BJ (cell line): ENCODE measurements around the gene JAK2. TPM values are rescaled to one million over a fixed set of nuclear protein-coding genes. Genes with fewer than 3 reads are reported as not detected.

ENCODE experiments used
- CTCF ChIA-PET: fragments of 350-600 bp; formaldehyde crosslinking; extraction: SDS; loops from one replicate; lab custom pipeline; 2021; ENCODE audit warnings: antibody characterized with exemption, inconsistent platforms; lab: Yijun Ruan, JAX
- POLR2A ChIA-PET: fragments of 300-600 bp; sonication (Branson Sonifier 250); formaldehyde crosslinking; extraction: SDS; loops from one replicate; lab custom pipeline; 2021; ENCODE audit warnings: antibody characterized with exemption; lab: Charles Lee
- DNase-seq: peaks from one replicate; pipeline ENCODE4 v3.0.0-alpha.2; 2011; ENCODE audit warnings: low read depth
- H3K27me3 ChIP-seq: 2 replicates; pipeline ENCODE4 v1.6.0; 2011; ENCODE audit warnings: low read length; ENCODE audit not compliant: control insufficient read depth, insufficient read depth
- H3K36me3 ChIP-seq: 2 replicates; pipeline ENCODE4 v1.5.1; 2011; ENCODE audit warnings: low read length; ENCODE audit not compliant: control insufficient read depth, insufficient read depth
- H3K4me3 ChIP-seq: 2 replicates; pipeline ENCODE4 v1.5.1; 2011; ENCODE audit warnings: low read depth, mild to moderate bottlenecking, control low read depth, low read length
- polyA plus RNA-seq: library from polyadenylated mRNA; depleted of rRNA; stranded (reverse); fragments of >200 nt; gene quantifications from 2 replicates; pipeline ENCODE4 v1.2.3, GENCODE V29; 2011
- TF ChIP-seq, protein P1 (sequence below): IDR thresholded peaks from 2 replicates; pipeline ENCODE4 v1.5.1; 2011; ENCODE audit warnings: low read depth, mild to moderate bottlenecking, control low read depth, inconsistent platforms, low read length, moderate library complexity; ENCODE audit not compliant: insufficient read depth

Gene JAK2
- polyA plus RNA-seq, 1 experiment = 2.0 TPM

GRCh38 chr9:4992872-4993271, 7.8 kb downstream of the JAK2 start:
- no peak for DNase-seq
- peaks cover 4% of the 10 kb centered on the region; the same call in 1 of the 2 replicates for H3K36me3 ChIP-seq
- TF ChIP-seq, protein P1, sequence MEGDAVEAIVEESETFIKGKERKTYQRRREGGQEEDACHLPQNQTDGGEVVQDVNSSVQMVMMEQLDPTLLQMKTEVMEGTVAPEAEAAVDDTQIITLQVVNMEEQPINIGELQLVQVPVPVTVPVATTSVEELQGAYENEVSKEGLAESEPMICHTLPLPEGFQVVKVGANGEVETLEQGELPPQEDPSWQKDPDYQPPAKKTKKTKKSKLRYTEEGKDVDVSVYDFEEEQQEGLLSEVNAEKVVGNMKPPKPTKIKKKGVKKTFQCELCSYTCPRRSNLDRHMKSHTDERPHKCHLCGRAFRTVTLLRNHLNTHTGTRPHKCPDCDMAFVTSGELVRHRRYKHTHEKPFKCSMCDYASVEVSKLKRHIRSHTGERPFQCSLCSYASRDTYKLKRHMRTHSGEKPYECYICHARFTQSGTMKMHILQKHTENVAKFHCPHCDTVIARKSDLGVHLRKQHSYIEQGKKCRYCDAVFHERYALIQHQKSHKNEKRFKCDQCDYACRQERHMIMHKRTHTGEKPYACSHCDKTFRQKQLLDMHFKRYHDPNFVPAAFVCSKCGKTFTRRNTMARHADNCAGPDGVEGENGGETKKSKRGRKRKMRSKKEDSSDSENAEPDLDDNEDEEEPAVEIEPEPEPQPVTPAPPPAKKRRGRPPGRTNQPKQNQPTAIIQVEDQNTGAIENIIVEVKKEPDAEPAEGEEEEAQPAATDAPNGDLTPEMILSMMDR = no peak
- no peaks in the 10 kb centered on the region for H3K27me3 ChIP-seq
- H3K4me3 ChIP-seq = no peak overlapping the region
- POLR2A ChIA-PET = no interaction called here
- CTCF ChIA-PET = interaction anchor here (12.5 kb wide), 1 partner anchor 231 kb away, joined by 154 read pairs; no protein-coding TSS in a partner anchor

DNA sequence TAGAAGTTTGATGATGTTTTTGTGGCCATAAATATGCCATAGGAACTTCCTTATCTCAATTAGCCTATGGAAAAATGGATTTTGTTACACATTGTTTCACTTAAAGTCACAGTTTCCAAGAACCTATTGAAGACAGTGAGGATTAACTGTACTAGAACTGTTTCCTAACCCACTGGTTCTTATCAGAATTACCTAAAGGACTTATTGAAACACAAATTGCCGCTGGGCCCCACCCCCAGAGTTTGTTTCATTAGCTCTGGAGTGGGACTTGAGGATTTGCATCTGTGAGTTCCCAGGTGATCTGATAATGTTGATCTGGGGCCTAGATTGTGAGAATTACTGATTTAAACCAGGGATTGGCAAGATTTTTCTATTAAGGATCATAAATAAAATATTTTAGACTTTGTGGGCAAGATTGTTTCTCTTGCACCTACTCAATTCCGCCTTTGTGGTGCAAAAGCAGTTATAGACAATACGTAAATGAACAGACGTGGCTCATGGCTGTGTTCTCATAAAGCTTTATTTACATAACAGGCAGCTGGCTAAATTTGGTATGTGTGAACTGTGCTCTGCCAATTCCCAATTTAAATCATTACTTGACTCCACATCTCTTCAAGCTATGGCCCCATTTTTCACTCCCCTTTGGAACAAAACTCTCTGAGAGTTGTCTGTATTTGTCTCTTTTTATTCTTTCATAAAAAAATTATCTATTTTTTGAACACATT, 9.3 kb downstream of the JAK2 start:
- Histone ChIP-seq H3K4me3 (no peak overlapping the region), H3K27me3 (no peaks in the 10 kb centered on the region), H3K36me3 (peaks cover 4% of the 10 kb centered on the region; the same call in 1 of the 2 replicates)
- POLR2A ChIA-PET = interaction anchor here (0.7 kb wide), 1 partner anchor 36 kb away, joined by 3 read pairs; no protein-coding TSS in a partner anchor
- TF ChIP-seq, protein P1 = no peak
- no peak for DNase-seq
- CTCF ChIA-PET = interaction anchor here (1.2 to 12.5 kb wide), 2 partner anchors 232 to 594 kb away, joined by 3 to 154 read pairs; no protein-coding TSS in a partner anchor

DNA sequence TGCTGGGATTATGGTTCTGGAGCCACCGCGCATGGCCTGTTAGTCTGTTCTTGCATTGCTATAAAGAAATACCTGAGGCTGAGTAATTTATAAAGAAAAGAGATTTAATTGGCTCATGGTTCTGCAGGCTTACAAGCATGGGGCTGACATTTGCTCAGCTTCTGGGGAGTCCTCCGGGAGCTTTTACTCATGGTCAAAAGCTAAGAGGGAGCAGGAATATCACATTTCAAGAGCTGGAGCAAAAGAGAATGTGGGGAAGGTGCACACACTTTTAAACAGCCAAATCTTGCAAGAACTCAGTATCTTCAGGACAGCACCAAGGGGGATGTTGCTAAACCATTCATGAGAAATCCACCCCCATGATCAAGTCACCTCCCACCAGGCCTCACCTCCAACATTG, 12.1 kb downstream of the JAK2 start:
- Histone ChIP-seq H3K36me3 (peaks cover 2% of the 10 kb centered on the region; the same call in 1 of the 2 replicates), H3K4me3 (no peak overlapping the region), H3K27me3 (no peaks in the 10 kb centered on the region)
- POLR2A ChIA-PET = no interaction called here
- TF ChIP-seq, protein P1 = no peak
- CTCF ChIA-PET = interaction anchor here (1.2 to 4.9 kb wide), 3 partner anchors 9 to 239 kb away, joined by 3 to 16 read pairs (median 3); no protein-coding TSS in a partner anchor
- no peak for DNase-seq

DNA sequence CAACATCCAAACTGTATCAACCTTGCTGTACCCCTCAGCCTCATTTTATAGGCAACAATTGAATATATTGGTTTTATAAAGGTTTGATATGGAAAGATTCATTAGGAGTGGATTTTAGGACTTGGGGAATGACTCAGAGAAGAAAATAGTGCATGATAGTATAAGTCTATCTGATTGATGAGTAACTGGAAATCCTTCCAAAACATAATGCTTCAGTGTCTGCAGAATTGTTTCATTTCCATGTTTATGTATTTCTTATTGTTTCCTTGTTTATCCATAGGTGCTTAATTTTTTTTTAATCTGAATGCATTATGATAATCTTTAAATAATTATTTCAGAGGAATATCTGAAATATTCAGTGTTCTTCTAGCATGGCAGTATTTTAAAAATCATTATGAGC, 12.6 kb downstream of the JAK2 start:
- no peaks in the 10 kb centered on the region for H3K27me3 ChIP-seq
- ChIA-PET POLR2A (no interaction called here), CTCF (interaction anchor here (1.2 to 4.9 kb wide), 3 partner anchors 10 to 239 kb away, joined by 3 to 16 read pairs (median 3); no protein-coding TSS in a partner anchor)
- no peak overlapping the region for H3K4me3 ChIP-seq
- no peaks in the 10 kb centered on the region for H3K36me3 ChIP-seq
- TF ChIP-seq, protein P1 = no peak
- no peak for DNase-seq

DNA sequence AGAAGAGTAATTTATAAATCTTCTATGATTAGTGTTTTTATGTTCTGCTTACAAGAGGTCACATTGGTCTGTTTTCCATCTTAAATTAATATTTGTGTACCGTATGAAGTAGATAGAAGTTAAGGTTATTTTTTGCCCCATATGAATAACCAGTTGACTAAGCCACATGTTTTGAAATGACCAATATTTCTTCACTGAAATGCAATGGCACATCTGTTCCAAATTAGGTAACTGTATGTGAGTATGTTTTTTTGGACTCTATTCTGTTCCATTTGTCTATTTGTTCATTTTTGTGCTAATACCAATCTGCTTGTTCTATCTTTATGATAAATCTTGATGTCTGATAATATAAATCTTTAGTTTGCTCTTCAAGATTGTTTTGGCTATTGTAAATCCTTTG, 17.7 kb downstream of the JAK2 start:
- CTCF ChIA-PET = no interaction called here
- TF ChIP-seq, protein P1 = no peak
- POLR2A ChIA-PET = no interaction called here

More for the DNA sequence above, 17.7 kb downstream of the JAK2 start:
- no peaks in the 10 kb centered on the region for H3K36me3 ChIP-seq
- H3K27me3 ChIP-seq = no peaks in the 10 kb centered on the region
- H3K4me3 ChIP-seq = no peak overlapping the region
- DNase-seq = no peak
